GM18508 (cell line): ENCODE data around the gene WDR6.

ENCODE experiments used
- ATAC-seq: cut with Tn5 transposase; IDR thresholded peaks from one replicate; pipeline ENCODE4 v1.9.1; 2021; ENCODE audit warnings: moderate number of reproducible peaks; ENCODE audit not compliant: insufficient read depth, unreplicated experiment

The WDR6 gene

GRCh38 chr3:49007068-49007770 lies at the start of gene WDR6:
TSS of gene WDR6 (plus strand) at chr3:49007391. CDS start at chr3:49007432, 41 bp downstream.
- peak; percentile 56 for ATAC-seq

- no peak for ATAC-seq
Measured at GRCh38 chr3:48960841-48961413, 46.3 kb upstream of the WDR6 start.

- no peak for ATAC-seq
Measured at GRCh38 chr3:48962340-48962739, 44.9 kb upstream of the WDR6 start.

- no peak for ATAC-seq
Measured at GRCh38 chr3:48962939-48963338, 44.3 kb upstream of the WDR6 start.

- ATAC-seq = no peak
Measured at GRCh38 chr3:48963591-48963990, 43.6 kb upstream of the WDR6 start.

- no peak for ATAC-seq
Measured at GRCh38 chr3:48966367-48966766, 40.8 kb upstream of the WDR6 start.

- ATAC-seq = no peak
Measured at GRCh38 chr3:48966876-48967361, 40.3 kb upstream of the WDR6 start.

GRCh38 chr3:48970586-48970985 lies 36.6 kb upstream of the WDR6 start:
- ATAC-seq = no peak

- no peak for ATAC-seq
Measured at GRCh38 chr3:48974076-48974864, 32.9 kb upstream of the WDR6 start.

GRCh38 chr3:48979451-48979850 lies 27.7 kb upstream of the WDR6 start:
- no peak for ATAC-seq

- ATAC-seq = no peak
Measured at GRCh38 chr3:48980295-48980694, 26.9 kb upstream of the WDR6 start.

GRCh38 chr3:48982016-48982415 lies 25.2 kb upstream of the WDR6 start:
- ATAC-seq = no peak

GRCh38 chr3:48982686-48983085 lies 24.5 kb upstream of the WDR6 start:
- no peak for ATAC-seq

- ATAC-seq = no peak
Measured at GRCh38 chr3:48983096-48983495, 24.1 kb upstream of the WDR6 start.

- no peak for ATAC-seq
Measured at GRCh38 chr3:48984663-48985062, 22.5 kb upstream of the WDR6 start.

GRCh38 chr3:48985831-48986376 lies 21.3 kb upstream of the WDR6 start:
- ATAC-seq = no peak

- no peak for ATAC-seq
Measured at GRCh38 chr3:48989126-48989795, 17.9 kb upstream of the WDR6 start.

- ATAC-seq = no peak
Measured at GRCh38 chr3:48989796-48990635, 17.2 kb upstream of the WDR6 start, which contains the start of gene P4HTM. TSS of gene P4HTM (plus strand) at chr3:48990241. CDS start at chr3:48990257, 16 bp downstream.
